ENCODE results near the gene LRRC23.

LRRC23 gene

GRCh38 chr12:6923851-6924250 lies 19.2 kb downstream of the LRRC23 start:
- in situ Hi-C loops (cut with MboI; ENCODE audit: low sequenced_read_pairs) = no loop called here

DNA sequence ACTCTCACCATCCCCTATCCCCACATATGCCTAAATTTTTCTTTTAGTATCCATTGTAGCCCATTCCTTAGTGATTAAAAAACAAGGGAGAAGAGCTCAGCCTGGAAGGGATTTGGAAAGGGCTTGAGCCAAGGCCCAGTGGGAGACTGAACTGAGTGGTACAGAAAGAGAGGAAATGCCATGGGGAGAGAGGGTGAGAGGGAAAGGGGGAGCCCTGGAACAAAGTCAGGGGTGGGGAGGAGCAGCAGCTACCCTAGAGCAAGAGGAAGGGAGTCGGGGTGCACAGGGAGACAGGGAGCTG lies 20.6 kb downstream of the LRRC23 start:
- in situ Hi-C loops (cut with MboI; ENCODE audit: low sequenced_read_pairs) = no loop called here

- in situ Hi-C loops (cut with MboI; ENCODE audit: low sequenced_read_pairs) = no loop called here
These were observed 21.1 kb downstream of the LRRC23 start for GRCh38 chr12:6925540-6926279.

DNA sequence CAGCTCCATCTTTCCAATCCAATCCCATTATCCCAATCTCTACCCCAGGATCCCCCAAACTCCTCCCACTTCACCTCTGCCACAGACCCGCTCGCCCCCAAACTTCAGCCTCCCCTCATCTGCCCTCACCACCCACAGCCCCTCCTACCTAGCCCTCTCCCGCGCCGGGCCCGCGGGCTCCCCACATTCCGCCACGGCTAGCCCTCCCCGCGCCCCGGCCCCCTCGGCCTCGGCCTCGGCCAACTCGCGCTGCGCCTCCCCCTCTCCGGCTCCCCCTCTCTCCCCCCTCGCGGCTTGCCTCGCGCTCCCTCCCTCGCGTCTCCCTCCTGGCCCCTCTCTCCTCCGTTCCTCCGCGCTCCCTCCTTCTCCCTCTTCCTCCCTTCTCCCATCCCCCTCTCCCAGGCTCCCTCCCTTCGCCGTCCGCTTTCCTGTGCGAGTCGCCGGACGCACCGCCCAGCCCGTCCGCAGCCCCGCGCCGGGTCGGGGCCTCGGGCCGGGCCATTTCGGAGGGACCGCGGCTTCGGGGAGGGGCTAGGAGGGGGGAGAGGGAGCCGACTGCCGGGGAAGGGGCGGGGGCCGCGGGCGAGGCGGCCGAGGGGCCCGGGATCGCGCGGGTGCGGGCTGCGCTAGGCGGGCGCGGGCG lies 22.9 kb downstream of the LRRC23 start, which contains the start of gene ATN1:
ATN1 (plus strand) TSS at position 581 of the 643 bp plus-strand sequence. CDS start 6,043 bp downstream, outside the sequence.
- in situ Hi-C loops (cut with MboI; ENCODE audit: low sequenced_read_pairs) = no loop called here

- in situ Hi-C loops (cut with MboI; ENCODE audit: low sequenced_read_pairs) = no loop called here
These were observed 23.5 kb downstream of the LRRC23 start for GRCh38 chr12:6928022-6928702.

DNA sequence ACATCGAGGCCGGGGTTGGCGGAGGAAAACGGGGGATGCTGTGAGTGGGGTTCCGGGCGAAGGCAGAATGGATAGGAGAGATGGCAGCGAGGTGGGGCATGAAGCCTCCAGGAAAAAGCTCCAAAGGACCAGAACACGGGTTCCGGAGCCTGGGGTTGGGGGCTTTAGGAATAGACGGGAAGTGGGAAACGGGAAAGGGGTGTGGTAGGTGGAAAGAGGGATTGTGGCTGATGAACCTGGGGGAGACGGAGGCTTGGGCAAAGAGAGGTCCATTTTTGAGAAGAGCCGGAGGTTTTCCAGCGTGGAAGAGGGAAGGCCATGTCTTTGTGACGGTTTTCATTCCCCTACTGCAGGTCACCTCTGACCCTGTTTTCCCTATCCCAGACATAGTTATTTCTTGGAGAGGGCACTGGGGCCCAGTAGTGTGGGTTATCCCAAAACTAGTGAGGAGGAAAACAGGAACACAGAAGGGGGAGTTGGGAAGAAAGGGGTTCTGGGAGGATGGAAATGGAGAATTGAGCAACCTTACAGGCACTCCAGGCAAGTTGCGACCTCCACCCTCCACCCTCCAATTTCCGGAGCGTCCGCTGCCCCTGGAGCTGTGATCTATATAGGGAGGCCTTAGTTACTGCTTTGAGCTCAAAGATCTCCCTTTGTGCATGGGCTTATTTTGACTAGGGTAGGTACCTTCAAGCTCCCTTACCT lies 24.2 kb downstream of the LRRC23 start:
- in situ Hi-C loops (cut with MboI; ENCODE audit: low sequenced_read_pairs) = no loop called here

DNA sequence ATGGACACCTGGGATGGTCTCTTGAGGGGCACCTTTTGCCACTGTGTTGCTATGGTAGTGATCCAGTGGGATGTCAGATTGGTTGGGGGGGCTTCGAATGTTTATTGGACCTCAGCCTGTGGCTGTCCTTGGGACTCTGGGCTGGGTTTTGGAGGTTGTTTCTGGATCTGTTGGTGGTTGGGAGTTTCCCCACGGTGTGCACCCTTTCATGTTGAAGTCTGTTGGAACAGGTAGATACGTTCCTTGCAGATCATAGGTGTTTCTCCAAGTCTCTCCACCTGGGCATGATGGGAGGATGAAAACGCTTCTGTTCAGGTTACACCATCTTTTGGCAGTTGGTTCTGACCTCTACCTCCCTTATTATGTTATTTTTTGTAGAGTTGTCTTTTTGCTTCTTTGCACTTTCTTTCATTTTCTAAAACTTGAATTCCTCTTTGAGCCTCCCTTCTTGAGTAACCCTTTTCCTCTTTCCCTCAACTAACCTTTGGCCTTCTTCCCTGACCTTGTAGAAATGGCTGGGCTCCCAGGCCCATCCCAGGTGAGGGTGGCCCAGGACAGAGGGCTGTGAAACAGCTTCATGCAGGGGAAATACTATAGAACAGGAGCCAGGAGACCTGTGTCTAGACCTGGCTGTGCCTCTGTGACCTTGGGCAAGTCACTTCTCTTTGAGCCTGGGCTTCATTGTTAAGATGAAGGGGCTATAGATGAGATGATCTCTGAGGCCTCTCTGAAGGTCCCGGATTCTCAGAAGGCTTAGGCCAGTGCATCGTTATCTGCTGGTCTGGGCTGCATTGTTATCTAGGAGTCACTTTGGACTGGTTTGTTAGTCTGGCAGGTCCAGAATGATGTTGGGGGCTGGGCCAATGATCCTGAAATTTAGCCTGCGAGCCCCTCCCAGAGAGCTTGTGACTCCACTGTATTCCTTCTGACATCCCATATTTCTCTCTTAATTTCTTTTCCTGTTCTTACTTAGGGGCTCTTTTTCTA lies 25.1 kb downstream of the LRRC23 start:
- in situ Hi-C loops (cut with MboI; ENCODE audit: low sequenced_read_pairs) = no loop called here

DNA sequence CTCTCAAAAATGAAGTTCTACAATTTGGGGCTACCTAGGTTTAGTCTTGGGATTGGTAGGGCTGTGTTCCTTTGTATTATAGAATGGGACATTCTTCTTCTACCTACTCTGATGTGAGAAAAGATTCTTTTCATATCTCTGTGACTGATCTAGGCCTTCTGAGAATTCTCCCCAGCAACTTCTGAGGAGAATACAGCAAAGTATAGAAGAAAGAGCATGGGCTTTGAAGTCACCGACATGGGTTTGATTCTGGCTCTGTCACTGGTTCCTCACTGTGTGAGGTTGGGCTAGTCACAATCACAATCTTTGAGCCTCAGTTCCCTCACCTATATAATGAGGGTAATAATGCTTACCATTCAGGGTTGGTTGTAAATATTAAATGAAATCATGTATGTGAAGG lies 28.1 kb downstream of the LRRC23 start:
- in situ Hi-C loops (cut with MboI; ENCODE audit: low sequenced_read_pairs) = no loop called here

DNA sequence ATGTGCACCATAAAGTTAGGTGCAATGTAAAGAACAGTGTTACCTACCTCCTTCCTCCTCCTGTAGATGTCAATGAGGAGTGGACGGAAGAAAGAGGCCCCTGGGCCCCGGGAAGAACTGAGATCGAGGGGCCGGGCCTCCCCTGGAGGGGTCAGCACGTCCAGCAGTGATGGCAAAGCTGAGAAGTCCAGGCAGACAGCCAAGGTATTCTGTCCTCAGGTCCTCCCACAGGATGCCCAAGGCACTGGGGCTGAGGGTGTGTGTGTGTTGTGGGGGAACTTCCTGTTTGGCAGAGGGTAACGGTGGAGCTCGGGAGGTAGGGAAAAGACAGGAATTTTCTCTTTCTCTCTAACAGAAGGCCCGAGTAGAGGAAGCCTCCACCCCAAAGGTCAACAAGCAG lies 29.5 kb downstream of the LRRC23 start:
- in situ Hi-C loops (cut with MboI; ENCODE audit: low sequenced_read_pairs) = no loop called here

DNA sequence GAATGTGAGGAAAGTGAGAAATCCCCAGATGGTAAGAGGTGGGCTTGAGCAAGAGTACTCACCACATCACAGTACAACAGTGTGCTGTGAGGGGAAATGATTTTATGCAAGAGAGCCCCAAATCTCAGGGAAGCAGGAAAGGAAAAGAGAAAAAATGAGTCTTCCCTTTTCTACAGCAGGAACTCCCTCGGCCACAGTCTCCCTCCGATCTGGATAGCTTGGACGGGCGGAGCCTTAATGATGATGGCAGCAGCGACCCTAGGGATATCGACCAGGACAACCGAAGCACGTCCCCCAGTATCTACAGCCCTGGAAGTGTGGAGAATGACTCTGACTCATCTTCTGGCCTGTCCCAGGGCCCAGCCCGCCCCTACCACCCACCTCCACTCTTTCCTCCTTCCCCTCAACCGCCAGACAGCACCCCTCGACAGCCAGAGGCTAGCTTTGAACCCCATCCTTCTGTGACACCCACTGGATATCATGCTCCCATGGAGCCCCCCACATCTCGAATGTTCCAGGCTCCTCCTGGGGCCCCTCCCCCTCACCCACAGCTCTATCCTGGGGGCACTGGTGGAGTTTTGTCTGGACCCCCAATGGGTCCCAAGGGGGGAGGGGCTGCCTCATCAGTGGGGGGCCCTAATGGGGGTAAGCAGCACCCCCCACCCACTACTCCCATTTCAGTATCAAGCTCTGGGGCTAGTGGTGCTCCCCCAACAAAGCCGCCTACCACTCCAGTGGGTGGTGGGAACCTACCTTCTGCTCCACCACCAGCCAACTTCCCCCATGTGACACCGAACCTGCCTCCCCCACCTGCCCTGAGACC lies 31.0 kb downstream of the LRRC23 start:
- in situ Hi-C loops (cut with MboI; ENCODE audit: low sequenced_read_pairs) = no loop called here

DNA sequence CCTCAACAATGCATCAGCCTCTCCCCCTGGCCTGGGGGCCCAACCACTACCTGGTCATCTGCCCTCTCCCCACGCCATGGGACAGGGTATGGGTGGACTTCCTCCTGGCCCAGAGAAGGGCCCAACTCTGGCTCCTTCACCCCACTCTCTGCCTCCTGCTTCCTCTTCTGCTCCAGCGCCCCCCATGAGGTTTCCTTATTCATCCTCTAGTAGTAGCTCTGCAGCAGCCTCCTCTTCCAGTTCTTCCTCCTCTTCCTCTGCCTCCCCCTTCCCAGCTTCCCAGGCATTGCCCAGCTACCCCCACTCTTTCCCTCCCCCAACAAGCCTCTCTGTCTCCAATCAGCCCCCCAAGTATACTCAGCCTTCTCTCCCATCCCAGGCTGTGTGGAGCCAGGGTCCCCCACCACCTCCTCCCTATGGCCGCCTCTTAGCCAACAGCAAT lies 31.6 kb downstream of the LRRC23 start:
- in situ Hi-C loops (cut with MboI; ENCODE audit: low sequenced_read_pairs) = no loop called here

GRCh38 chr12:6936636-6937480 lies 32.2 kb downstream of the LRRC23 start:
- in situ Hi-C loops (cut with MboI; ENCODE audit: low sequenced_read_pairs) = no loop called here

DNA sequence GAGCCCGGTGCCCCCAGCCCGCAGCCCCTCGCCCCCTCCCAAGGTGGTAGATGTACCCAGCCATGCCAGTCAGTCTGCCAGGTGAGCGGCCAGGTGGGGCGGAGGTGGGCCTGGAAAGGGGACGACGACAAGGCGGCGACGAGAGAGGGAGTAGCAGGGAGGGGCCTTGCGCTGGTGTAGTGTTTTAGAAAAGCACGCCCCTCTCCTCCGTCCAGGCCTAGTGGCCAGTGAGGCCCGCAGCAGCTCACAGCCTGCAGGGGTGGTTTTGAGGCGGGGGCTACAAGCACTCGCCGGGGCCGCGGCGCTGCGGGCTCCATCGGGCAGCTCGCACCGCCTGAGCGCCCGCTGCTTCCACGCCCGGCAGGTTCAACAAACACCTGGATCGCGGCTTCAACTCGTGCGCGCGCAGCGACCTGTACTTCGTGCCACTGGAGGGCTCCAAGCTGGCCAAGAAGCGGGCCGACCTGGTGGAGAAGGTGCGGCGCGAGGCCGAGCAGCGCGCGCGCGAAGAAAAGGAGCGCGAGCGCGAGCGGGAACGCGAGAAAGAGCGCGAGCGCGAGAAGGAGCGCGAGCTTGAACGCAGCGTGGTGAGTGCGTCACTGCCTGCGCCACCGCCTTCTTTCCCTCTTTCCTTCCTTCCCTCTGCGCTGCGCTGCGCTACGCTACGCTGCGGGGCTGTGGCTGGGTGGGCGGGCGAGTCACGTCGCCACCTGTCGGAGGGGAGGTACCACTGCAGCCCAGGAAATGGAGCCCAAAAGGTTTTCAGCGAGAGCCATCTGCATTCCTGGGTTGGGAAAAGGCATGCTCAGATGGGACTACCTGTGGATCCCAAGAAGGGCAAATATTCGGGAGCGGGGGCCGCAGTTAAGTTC lies 33.1 kb downstream of the LRRC23 start:
- in situ Hi-C loops (cut with MboI; ENCODE audit: low sequenced_read_pairs) = no loop called here

GRCh38 chr12:6938353-6939190 lies 34.0 kb downstream of the LRRC23 start:
- in situ Hi-C loops (cut with MboI; ENCODE audit: low sequenced_read_pairs) = no loop called here

GRCh38 chr12:6939191-6939540 lies 34.5 kb downstream of the LRRC23 start:
- in situ Hi-C loops (cut with MboI; ENCODE audit: low sequenced_read_pairs) = no loop called here

GRCh38 chr12:6941267-6941666 lies 36.6 kb downstream of the LRRC23 start:
- in situ Hi-C loops (cut with MboI; ENCODE audit: low sequenced_read_pairs) = no loop called here

- in situ Hi-C loops (cut with MboI; ENCODE audit: low sequenced_read_pairs) = no loop called here
These were observed 37.2 kb downstream of the LRRC23 start for GRCh38 chr12:6941782-6942181.

Data from hTERT RPE-1 (cell line).